NCI-H1694 (cell line): ENCODE data around the gene MAB21L2.

ENCODE experiments used
- DNase-seq: peaks from one replicate; lab custom pipeline; 2025; lab: John Stamatoyannopoulos, UW

MAB21L2 gene

GRCh38 chr4:150577796-150578195 lies 4.2 kb upstream of the MAB21L2 start:
- no peak for DNase-seq

- DNase-seq = no peak
These were observed 3.0 kb upstream of the MAB21L2 start for GRCh38 chr4:150578745-150579501.

DNA sequence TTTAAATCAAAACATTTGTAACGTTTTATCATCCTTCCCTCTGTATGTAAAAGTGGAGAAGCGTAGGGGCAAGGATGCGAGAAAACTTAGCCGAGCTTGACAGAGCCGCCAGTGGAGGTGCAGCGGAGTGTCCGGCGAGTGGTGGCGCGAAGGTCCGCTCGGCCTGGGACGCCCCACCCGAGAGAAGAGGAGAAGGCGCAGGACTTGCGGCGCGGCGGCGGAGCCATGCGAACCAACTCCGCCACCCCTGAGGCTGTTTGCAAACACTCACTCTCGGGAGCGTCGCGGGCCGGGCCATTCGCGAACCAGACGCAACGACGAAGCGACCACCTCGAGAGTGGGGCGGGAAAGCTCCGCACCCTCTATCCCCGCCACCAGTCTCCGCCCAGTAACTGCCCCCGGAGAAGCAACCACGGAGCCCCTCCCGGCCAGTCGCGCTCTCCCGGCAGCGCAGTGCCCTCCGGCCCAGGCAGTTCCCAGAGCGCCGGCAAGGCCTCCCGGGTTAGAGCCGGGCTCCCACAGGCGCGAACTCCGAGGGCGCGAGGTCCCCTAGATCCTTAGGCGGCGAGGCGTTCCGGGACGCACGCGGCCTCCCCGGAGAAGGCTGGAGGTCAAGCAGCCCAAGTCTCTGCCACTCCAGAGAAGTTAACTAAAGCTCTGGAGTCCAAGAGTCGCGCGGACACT lies 2.3 kb upstream of the MAB21L2 start:
- DNase-seq = no peak

- DNase-seq = no peak
These were observed 1.6 kb upstream of the MAB21L2 start for GRCh38 chr4:150580306-150580705.

GRCh38 chr4:150581056-150581605 lies 820 bp upstream of the MAB21L2 start:
- no peak for DNase-seq

GRCh38 chr4:150581641-150582051 lies 305 bp upstream of the MAB21L2 start:
- DNase-seq = no peak

DNA sequence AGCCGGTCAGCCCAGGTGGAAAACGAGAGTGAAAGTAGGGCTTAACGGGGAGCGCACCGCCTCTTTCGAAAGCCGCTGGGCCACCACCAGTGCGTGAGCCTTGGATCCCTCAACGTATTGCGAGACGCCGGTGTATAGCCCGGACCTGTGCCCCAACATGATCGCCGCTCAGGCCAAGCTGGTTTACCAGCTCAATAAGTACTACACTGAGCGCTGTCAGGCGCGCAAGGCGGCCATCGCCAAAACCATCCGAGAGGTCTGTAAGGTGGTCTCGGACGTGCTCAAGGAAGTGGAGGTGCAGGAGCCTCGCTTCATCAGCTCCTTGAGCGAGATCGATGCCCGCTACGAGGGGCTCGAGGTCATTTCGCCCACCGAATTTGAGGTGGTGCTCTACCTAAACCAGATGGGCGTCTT lies 929 bp downstream of the MAB21L2 start:
- no peak for DNase-seq

- no peak for DNase-seq
These were observed 1.5 kb downstream of the MAB21L2 start for GRCh38 chr4:150583287-150584110.

GRCh38 chr4:150584111-150584915 lies 2.4 kb downstream of the MAB21L2 start:
- no peak for DNase-seq

- no peak for DNase-seq
These were observed 3.7 kb downstream of the MAB21L2 start for GRCh38 chr4:150585611-150586010.

DNA sequence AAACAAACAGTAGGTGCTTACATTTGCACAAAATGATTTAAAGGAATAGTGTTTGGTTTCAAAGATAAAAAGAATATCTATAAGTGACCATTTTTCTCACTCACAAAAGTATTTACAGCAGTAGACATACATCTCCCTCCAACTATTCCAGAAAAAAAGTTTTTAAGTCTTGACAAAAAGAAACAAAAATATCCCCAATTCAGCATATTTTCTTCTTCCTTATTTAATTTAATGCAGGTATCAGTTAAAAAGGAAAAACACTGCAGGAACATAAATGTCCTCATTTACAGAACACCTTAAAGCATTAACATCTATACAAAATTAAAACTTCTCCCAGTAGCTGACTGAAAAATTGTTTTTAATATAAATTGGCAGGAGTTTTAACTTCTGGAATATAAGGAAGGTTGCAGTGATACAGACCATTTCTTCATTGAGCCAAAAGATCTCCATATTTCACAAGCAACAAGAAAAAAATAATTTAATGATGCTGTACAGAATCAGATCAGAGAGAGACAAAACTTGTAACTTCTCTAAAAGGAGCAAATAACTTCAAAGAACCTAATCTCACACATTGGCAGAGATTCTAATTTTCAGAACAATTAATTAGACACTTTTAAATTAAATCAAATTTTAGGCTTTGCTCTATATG lies 4.3 kb downstream of the MAB21L2 start:
- DNase-seq = no peak

- no peak for DNase-seq
These were observed 6.4 kb downstream of the MAB21L2 start for GRCh38 chr4:150588316-150588715.

- DNase-seq = no peak
These were observed 7.2 kb downstream of the MAB21L2 start for GRCh38 chr4:150589157-150589556.

GRCh38 chr4:150590631-150591030 lies 8.7 kb downstream of the MAB21L2 start:
- no peak for DNase-seq

DNA sequence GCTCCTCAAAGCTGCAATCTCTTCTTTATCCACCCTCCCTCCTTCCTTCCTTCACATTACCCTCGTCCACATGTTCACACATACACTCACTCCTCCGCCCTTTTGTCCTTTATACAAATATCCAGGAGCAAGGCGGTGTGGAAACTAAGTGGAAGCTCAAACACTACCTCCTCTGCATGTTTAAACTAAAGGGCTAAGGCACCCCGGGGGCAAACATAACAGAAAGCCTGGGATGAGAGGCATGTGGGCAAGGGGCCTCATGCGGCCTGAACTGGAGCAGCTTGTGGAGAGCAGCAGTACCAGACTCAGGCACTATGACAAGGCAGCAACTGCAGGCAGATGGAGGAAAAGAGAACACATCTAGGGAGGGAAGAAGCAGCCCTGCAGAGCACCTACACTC lies 9.5 kb downstream of the MAB21L2 start:
- peak; percentile 8 for DNase-seq

DNA sequence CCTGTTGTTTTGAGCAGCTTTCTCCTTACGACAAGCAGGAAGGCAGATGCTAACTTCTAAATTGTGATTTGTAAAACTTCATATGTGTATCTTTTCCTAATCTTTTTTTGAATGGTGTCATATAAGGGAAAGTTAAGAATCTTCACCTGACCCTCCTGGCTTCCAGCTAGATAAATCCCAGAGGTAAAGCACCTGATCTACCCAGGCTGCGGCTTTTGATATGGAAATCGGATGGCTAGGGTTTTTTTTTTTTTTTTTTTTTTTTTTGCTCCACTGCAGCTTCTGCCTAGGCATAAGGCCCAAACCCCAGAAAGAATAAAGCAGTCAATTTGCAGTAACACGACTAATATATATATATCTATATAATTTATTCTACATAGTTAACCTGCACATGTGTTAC lies 10.0 kb downstream of the MAB21L2 start:
- no peak for DNase-seq

- DNase-seq = peak; percentile 70
These were observed 12.0 kb downstream of the MAB21L2 start for GRCh38 chr4:150593996-150594395.

GRCh38 chr4:150598909-150599308 lies 17.0 kb downstream of the MAB21L2 start:
- DNase-seq = peak; percentile 18

- DNase-seq = no peak
These were observed 17.6 kb downstream of the MAB21L2 start for GRCh38 chr4:150599547-150599946.

- no peak for DNase-seq
These were observed 19.0 kb downstream of the MAB21L2 start for GRCh38 chr4:150600812-150601445.

DNA sequence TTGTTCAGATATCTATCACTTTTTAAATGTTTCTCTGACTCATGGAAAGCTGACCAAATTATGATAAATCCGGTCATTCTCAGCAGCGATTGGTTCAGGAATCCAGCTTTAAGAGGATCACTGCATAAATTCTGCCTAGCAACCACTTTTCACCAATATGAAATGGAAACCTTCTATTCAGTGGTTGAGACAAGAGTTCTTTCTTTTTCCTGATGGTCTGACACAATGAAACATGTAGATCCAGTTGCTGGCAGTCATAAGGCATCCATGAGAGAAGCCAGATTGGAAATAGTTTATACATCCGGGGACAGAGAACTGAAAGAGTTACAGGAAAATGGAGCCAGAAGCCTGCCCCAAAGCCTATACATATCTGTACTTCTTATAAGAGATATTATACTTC lies 27.2 kb downstream of the MAB21L2 start:
- DNase-seq = no peak
